H1 (cell line): ENCODE results near the gene GPATCH2. TPM values are rescaled to one million over a fixed set of nuclear protein-coding genes. Genes with fewer than 3 reads are reported as not detected.

Source experiments
- ASH2L ChIP-seq: fragments of 200-600, 300-600 bp; sonication (generic); IDR thresholded peaks from one replicate; pipeline ENCODE4 v1.7.1; 2017; ENCODE audit warnings: low read length
- SAP30 ChIP-seq: fragments of 300-600 bp; sonication (generic); IDR thresholded peaks from 2 replicates; pipeline ENCODE4 v1.7.1; 2012; ENCODE audit warnings: low read length, moderate library complexity, mild to moderate bottlenecking, inconsistent platforms; ENCODE audit not compliant: insufficient read depth, insufficient replicate concordance
- polyA plus RNA-seq, 7 experiments: library from polyadenylated mRNA; depleted of rRNA in 3 of 7; stranded (reverse) in 5 of 7; unstranded in 2 of 7; fragments of >200 nt in 5 of 7; fragments of 200-250 nt in 2 of 7; gene quantifications; 1 replicate in 5 of 7; 2 replicates in 1 of 7; 4 replicates in 1 of 7; pipeline versions ENCODE4 v1.2.1 to v1.2.3, GENCODE V29; 2011 to 2013; ENCODE audit warnings: missing spikeins in 2 of 7, mixed read lengths in 2 of 7
- total RNA-seq: library from RNA; stranded (reverse); fragmentation: NEBNext Ultra II Directional; extraction: Animal tissue kit (Norgen Biotek cat#: 25700); gene quantifications from 2 replicates; pipeline ENCODE4 v1.2.1, GENCODE V29; 2021
- TF ChIP-seq, protein P1 (sequence below), 3 experiments: IDR thresholded peaks; 1 replicate in 2 of 3; 2 replicates in 1 of 3; pipeline versions ENCODE4 v1.5.1 to v1.6.1; 2011; ENCODE audit warnings: low read length in 3 of 3, mild to moderate bottlenecking in 3 of 3, inconsistent platforms in 2 of 3, low read depth in 1 of 3, moderate library complexity in 1 of 3; ENCODE audit not compliant: insufficient read depth in 1 of 3; ENCODE audit errors: control extremely low read depth in 1 of 3

Gene GPATCH2
- total and polyA plus RNA-seq, 2 of the 8 experiments (the other 6 are each of a cell fraction or from before 2014, with no cell fraction given) = 3.9 to 13.1 TPM

- TF ChIP-seq, protein P1, sequence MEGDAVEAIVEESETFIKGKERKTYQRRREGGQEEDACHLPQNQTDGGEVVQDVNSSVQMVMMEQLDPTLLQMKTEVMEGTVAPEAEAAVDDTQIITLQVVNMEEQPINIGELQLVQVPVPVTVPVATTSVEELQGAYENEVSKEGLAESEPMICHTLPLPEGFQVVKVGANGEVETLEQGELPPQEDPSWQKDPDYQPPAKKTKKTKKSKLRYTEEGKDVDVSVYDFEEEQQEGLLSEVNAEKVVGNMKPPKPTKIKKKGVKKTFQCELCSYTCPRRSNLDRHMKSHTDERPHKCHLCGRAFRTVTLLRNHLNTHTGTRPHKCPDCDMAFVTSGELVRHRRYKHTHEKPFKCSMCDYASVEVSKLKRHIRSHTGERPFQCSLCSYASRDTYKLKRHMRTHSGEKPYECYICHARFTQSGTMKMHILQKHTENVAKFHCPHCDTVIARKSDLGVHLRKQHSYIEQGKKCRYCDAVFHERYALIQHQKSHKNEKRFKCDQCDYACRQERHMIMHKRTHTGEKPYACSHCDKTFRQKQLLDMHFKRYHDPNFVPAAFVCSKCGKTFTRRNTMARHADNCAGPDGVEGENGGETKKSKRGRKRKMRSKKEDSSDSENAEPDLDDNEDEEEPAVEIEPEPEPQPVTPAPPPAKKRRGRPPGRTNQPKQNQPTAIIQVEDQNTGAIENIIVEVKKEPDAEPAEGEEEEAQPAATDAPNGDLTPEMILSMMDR (IDR thresholded peaks at IDR 0.05; ENCODE audit: control extremely low read depth in 1 of 3, insufficient read depth in 1 of 3, low read depth in 1 of 3, low read length in 3 of 3) = no peak
- TF ChIP-seq SAP30 (no peak), ASH2L (no peak)
These were observed 11.6 kb upstream of the GPATCH2 start (continued) for GRCh38 chr1:217642455-217642854.
